ENCODE data around the gene MOXD1. TPM values are rescaled to one million over a fixed set of nuclear protein-coding genes. Genes with fewer than 3 reads are reported as not detected.
"Not testable (repeated sequence)": the region's sequence is repeated elsewhere in the genome, so short reads cannot be mapped to it uniquely, and the experiment has no call there.

Gene MOXD1
- total RNA-seq, 1 experiment from 2014 or later: not detected

DNA sequence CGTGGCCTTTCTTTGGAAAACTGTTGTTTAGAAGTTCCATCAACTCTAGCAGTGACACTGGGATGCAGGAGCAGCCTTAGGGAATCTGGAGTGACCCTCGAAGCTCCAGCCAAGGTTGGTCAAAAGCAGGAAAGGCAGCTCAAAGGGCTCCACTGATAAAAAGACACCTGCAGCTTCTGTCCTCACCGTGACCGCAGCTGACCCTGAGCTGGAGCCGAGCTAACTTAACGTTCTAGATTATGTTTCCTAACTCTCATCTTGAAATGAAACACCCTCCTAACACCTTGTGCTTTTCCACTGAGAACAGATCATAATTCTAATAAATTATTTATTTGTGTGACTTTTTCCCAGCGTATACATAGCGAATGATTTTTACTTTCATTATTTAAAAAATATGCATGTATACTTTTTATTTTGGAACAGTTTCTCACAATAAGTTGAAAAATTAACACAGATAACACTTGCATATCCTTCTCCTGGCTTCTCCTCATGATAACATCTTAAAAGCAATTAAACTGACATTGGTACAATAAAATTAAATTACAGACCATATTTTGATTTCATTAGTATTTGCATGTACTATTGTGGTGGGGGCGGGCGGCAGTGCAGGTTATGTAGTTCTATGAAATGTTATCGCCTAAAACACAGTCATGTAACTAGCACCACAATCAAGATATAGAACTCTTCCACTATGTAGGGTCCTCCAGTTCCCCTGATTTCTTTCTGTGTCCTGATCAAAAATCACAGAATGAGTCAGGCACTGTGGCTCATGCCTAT, 116.1 kb downstream of the MOXD1 start:
- DNase-seq (ENCODE audit: extremely low read depth, low read depth): no peak

- no peak for DNase-seq (ENCODE audit: extremely low read depth, low read depth)
These were observed 118.6 kb downstream of the MOXD1 start for GRCh38 chr6:132282696-132283095.

DNA sequence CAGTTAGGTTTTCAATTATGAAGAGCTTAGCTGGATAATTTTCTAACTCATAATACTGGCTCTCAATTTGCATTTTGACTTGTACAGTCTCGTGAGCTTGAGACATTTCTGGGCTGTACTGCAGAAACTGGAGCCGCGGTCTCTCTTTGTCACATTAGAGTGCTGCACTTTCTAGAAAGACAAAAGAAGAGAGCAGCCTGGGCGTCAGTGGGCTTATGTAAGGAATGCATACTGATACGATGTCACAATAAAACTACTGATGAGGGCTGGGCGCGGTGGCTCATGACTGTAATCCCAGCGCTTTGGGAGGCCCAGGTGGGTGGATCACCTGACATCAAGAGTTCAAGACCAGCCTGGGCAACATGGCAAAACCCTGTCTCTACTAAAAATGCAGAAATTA, 120.8 kb downstream of the MOXD1 start:
- DNase-seq (ENCODE audit: extremely low read depth, low read depth): no peak

- peak; percentile 65 for DNase-seq (ENCODE audit: extremely low read depth, low read depth)
These were observed 121.6 kb downstream of the MOXD1 start for GRCh38 chr6:132279592-132280139.

- DNase-seq (ENCODE audit: extremely low read depth, low read depth): no peak
These were observed 126.0 kb downstream of the MOXD1 start for GRCh38 chr6:132275066-132275970.

- no peak for DNase-seq (ENCODE audit: extremely low read depth, low read depth)
These were observed 128.5 kb downstream of the MOXD1 start for GRCh38 chr6:132272776-132273175.

DNA sequence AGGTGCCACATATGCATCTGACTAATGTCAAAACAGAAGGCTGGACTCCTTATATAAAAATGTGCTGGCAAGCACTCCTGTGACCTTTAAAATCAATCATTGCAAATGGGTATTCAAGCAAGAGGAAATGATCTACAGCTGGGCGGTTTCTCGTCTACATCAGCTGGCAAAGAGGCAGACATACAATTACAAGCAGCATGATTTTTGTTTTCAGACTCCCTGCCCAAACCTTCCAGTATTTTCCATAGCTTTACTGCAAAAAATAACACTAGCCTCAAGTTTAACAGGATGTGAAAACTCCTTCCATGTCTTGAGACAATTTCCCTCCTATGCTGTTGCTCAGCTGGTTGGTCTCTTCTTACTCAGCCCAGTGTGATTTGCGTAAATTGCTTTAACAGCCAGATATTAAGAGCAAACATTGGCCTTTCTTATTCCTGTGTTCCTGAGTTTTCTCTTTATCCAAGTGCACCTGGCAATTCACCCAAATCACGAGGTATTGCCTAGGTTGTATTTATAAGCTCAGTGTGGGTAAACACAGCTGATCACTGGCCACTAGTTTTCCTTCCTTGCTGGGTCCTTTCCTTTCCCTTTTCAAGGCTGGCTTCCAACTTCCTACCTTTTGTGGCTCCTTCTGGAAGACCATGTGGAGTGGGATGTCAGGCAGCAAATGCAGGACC, 130.4 kb downstream of the MOXD1 start:
- DNase-seq (ENCODE audit: extremely low read depth, low read depth): peak; percentile 68

DNA sequence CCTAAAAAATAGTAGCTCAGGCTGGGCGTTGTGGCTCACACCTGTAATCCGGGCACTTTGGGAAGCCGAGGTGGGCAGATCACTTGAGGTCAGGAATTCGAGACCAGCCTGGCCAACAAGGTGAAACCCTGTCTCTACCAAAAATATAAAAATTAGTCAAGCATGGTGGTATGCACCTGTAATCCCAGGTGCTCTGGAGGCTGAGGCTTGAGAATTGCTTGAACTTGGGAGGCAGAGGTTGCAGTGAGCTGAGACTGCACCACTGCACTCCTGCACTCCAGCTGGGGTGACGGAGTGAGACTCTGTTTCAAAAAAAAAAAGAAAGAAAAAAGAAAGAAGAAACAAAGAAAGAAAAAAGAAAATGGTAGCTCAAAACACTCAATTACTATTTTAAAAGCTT, 132.6 kb downstream of the MOXD1 start:
- DNase-seq (ENCODE audit: extremely low read depth, low read depth): not testable (repeated sequence)

GRCh38 chr6:132268209-132268608, 133.1 kb downstream of the MOXD1 start:
- no peak for DNase-seq (ENCODE audit: extremely low read depth, low read depth)

DNA sequence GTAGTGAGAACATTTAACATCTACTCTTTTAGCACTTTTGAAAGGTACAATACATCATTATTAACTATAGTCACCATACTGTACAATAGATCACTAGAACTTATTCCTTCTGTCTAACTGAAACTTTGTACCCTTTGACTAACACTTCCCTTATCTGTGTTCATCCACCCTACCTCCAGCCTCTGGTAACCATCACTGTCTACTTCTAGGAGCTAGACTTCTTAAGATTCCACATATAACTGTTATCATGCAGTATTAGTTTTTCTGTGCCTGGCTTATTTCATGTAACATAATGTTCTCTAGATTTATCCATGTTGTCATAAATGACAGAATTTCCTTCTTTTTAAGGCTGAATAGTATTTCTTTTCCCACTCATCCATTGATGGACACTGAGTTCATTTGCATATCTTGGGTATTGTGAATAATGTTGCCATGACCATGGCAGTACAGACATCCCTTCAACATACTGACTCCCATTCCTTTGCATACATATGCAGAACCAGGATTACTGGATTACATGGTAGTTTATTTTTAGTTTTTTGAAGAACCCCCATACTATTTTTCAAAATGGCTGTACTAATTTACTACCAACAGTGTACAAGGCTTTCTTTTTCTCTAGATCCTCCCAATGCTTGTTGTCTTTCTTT, 135.7 kb downstream of the MOXD1 start:
- DNase-seq (ENCODE audit: extremely low read depth, low read depth): no peak

- DNase-seq (ENCODE audit: extremely low read depth, low read depth): no peak
These were observed 137.2 kb downstream of the MOXD1 start for GRCh38 chr6:132264021-132264500.

- DNase-seq (ENCODE audit: extremely low read depth, low read depth): no peak
These were observed 139.9 kb downstream of the MOXD1 start for GRCh38 chr6:132261354-132261753.

GRCh38 chr6:132259070-132259469, 142.2 kb downstream of the MOXD1 start:
- DNase-seq (ENCODE audit: extremely low read depth, low read depth): no peak

GRCh38 chr6:132257561-132257960, 143.7 kb downstream of the MOXD1 start:
- no peak for DNase-seq (ENCODE audit: extremely low read depth, low read depth)

- no peak for DNase-seq (ENCODE audit: extremely low read depth, low read depth)
These were observed 144.8 kb downstream of the MOXD1 start for GRCh38 chr6:132256457-132256856.

- no peak for DNase-seq (ENCODE audit: extremely low read depth, low read depth)
These were observed 147.4 kb downstream of the MOXD1 start for GRCh38 chr6:132253906-132254305.

DNA sequence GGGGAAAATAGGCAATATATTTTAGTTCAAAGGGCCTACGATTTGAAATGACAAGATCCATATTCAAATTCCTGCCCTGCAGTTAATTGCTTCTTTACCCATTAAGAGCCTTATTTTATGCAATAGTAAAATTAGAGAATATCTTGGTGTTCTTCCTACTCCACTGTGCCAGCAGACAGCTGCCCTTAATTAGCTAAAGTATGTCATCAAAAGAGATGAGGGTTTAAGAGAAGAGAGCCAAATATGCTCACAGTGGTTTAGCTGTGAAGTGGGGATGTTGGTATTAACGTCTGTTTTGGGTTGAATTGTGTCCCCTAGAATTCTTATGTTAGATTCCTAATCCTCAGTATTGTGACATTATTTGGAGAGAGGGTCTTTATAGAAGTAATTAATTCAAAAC, 148.1 kb downstream of the MOXD1 start:
- no peak for DNase-seq (ENCODE audit: extremely low read depth, low read depth)

- no peak for DNase-seq (ENCODE audit: extremely low read depth, low read depth)
These were observed 149.2 kb downstream of the MOXD1 start for GRCh38 chr6:132252113-132252512.

GRCh38 chr6:132251711-132252110, 149.6 kb downstream of the MOXD1 start:
- DNase-seq (ENCODE audit: extremely low read depth, low read depth): no peak

Data from NCI-H460 (cell line).